Bronchial epithelial cell (primary cell): Measurements from ENCODE around the gene SLC35F1. TPM values are rescaled to one million over a fixed set of nuclear protein-coding genes. Genes with fewer than 3 reads are reported as not detected.

Experiments used
- DNase-seq: peaks from one replicate; pipeline ENCODE4 v3.0.0-alpha.2; 2010; ENCODE audit warnings: low read depth
- FAIRE-seq: peaks from 2 replicates; lab custom pipeline; 2011; peaks lifted over from hg19 to GRCh38; lab: Jason Lieb, UNC
- H3K27me3 ChIP-seq: 2 replicates; pipeline ENCODE4 v1.5.1; 2011; ENCODE audit warnings: low read length; ENCODE audit not compliant: control insufficient read depth, insufficient read depth
- H3K36me3 ChIP-seq: 2 replicates; pipeline ENCODE4 v1.5.1; 2011; ENCODE audit warnings: low read length; ENCODE audit not compliant: control insufficient read depth, insufficient read depth
- H3K4me3 ChIP-seq: 2 replicates; pipeline ENCODE4 v1.5.1; 2011; ENCODE audit warnings: mild to moderate bottlenecking, low read depth, low read length, control low read depth
- total RNA-seq: library from RNA; depleted of rRNA; stranded (reverse); fragments of >200 nt; gene quantifications from 2 replicates; pipeline ENCODE4 v1.2.1, GENCODE V29; 2014
- TF ChIP-seq, protein P1 (sequence below): IDR thresholded peaks from 2 replicates; pipeline ENCODE4 v1.5.1; 2011; ENCODE audit warnings: mild to moderate bottlenecking, moderate library complexity, low read length, control low read depth, inconsistent platforms; ENCODE audit not compliant: insufficient read depth, severe bottlenecking

Gene SLC35F1
- total RNA-seq, 1 donor from 2014 or later = not detected

GRCh38 chr6:118101220-118101619 lies 194.2 kb downstream of the SLC35F1 start:
- Histone ChIP-seq H3K4me3 (no peak overlapping the region), H3K36me3 (no peaks in the 10 kb centered on the region), H3K27me3 (no peaks in the 10 kb centered on the region)
- TF ChIP-seq, protein P1, sequence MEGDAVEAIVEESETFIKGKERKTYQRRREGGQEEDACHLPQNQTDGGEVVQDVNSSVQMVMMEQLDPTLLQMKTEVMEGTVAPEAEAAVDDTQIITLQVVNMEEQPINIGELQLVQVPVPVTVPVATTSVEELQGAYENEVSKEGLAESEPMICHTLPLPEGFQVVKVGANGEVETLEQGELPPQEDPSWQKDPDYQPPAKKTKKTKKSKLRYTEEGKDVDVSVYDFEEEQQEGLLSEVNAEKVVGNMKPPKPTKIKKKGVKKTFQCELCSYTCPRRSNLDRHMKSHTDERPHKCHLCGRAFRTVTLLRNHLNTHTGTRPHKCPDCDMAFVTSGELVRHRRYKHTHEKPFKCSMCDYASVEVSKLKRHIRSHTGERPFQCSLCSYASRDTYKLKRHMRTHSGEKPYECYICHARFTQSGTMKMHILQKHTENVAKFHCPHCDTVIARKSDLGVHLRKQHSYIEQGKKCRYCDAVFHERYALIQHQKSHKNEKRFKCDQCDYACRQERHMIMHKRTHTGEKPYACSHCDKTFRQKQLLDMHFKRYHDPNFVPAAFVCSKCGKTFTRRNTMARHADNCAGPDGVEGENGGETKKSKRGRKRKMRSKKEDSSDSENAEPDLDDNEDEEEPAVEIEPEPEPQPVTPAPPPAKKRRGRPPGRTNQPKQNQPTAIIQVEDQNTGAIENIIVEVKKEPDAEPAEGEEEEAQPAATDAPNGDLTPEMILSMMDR = no peak
- DNase-seq (no peak), FAIRE-seq (no peak)

GRCh38 chr6:118101831-118102345 lies 194.8 kb downstream of the SLC35F1 start:
- TF ChIP-seq, protein P1 = no peak
- FAIRE-seq (no peak), DNase-seq (no peak)
- H3K27me3 ChIP-seq = no peaks in the 10 kb centered on the region
- no peak overlapping the region for H3K4me3 ChIP-seq
- H3K36me3 ChIP-seq = no peaks in the 10 kb centered on the region

GRCh38 chr6:118102401-118102800 lies 195.3 kb downstream of the SLC35F1 start:
- H3K4me3 ChIP-seq = no peak overlapping the region
- TF ChIP-seq, protein P1 = no peak
- no peak for DNase-seq
- H3K36me3 ChIP-seq = no peaks in the 10 kb centered on the region
- no peaks in the 10 kb centered on the region for H3K27me3 ChIP-seq
- FAIRE-seq = no peak

DNA sequence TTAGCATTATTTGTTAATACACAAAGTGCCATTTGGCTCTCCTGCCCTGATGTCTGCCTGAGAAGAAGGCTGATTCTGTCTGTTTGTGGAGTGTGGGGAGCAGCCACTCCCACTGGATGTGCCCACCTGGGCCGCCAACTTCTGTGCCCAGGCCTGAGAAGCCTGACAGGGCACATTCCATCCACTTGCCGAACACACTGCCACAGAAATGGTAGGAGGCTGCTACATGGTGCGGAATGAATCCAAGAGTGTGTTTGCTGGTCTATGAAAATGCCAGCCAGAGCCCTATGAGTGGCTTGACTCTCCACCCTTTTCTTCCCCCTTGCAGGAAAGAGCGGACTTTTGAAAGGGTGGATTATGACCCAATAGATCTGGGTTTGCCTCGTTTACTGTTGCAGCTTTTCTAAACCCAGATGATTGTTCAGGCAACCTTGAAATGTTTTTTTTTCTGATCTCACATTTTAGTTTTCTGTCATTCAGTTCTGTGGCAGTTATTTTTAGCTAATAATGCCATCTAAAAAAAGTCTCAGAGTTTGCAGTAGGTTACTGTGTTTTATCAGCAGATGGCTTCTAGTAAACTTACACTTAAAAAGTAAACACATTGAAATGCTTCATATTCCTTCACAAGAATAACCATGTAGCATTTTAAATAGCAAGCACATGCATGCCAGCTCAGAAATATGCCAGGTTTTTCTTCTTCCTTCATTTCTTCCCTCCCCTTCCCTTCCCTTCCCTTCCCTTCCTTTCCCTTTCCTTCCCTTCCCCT lies 196.5 kb downstream of the SLC35F1 start:
- Histone ChIP-seq H3K4me3 (no peak overlapping the region), H3K36me3 (no peaks in the 10 kb centered on the region), H3K27me3 (no peaks in the 10 kb centered on the region)
- TF ChIP-seq, protein P1 = no peak
- no peak for DNase-seq
- no peak for FAIRE-seq

DNA sequence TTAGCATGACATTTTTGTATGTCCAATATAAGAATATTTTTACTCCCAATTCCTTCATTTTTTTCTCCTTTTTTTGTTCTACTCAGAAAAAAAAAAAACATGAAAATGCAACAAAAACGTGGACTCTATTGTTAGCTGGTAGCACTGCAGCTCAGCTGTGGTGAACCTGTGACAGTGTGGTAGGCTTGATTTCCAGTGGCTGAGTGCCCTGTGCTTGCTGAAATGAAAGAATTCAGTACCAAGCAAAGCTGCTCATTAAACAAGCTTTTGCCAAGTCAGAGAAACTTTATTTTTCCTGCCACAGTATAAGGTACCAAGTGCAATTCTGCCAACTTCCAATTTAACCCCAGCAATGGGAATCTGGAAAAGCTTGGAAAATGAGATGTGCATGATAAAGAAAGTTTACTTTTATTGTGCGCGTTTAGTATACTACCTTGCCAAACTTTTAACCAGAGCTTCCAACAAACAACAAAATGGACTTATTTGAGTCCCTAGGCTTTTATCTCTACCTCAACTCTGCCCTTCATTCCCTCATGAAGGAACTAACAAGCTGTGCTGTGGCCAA lies 215.2 kb downstream of the SLC35F1 start:
- no peak for DNase-seq
- Histone ChIP-seq H3K27me3 (no peaks in the 10 kb centered on the region), H3K4me3 (no peak overlapping the region), H3K36me3 (no peaks in the 10 kb centered on the region)
- FAIRE-seq = no peak
- TF ChIP-seq, protein P1 = no peak
